A172 (cell line): ENCODE results near the gene P2RY8. TPM values are rescaled to one million over a fixed set of nuclear protein-coding genes. Genes with fewer than 3 reads are reported as not detected.
"Not testable (repeated sequence)": the region's sequence is repeated elsewhere in the genome, so short reads cannot be mapped to it uniquely, and the experiment has no call there.

ENCODE experiments used
- DNase-seq: peaks from one replicate; pipeline ENCODE4 v3.0.0-alpha.2; 2015; ENCODE audit warnings: low spot score
- total RNA-seq: library from RNA; depleted of rRNA; stranded (reverse); fragments of >200 nt; shearing (Covaris generic); gene quantifications from 2 replicates; pipeline ENCODE4 v1.2.3, GENCODE V29; 2014

P2RY8 gene
- total RNA-seq, 1 experiment from 2014 or later = not detected

GRCh38 chrX:1487401-1487800 lies 49.6 kb downstream of the P2RY8 start:
- DNase-seq = no peak

- DNase-seq = no peak
These were observed 50.1 kb downstream of the P2RY8 start for GRCh38 chrX:1486749-1487361.

GRCh38 chrX:1486177-1486576 lies 50.8 kb downstream of the P2RY8 start:
- no peak for DNase-seq

- DNase-seq = no peak
These were observed 52.0 kb downstream of the P2RY8 start for GRCh38 chrX:1485033-1485432.

- no peak for DNase-seq
These were observed 52.4 kb downstream of the P2RY8 start for GRCh38 chrX:1484638-1485019.

GRCh38 chrX:1483843-1484637 lies 52.9 kb downstream of the P2RY8 start:
- DNase-seq = no peak

GRCh38 chrX:1482530-1482928 lies 54.5 kb downstream of the P2RY8 start:
- not testable (repeated sequence) for DNase-seq

GRCh38 chrX:1481636-1482529 lies 55.1 kb downstream of the P2RY8 start:
- peak; percentile 83 for DNase-seq

GRCh38 chrX:1480082-1480785 lies 56.8 kb downstream of the P2RY8 start:
- no peak for DNase-seq

GRCh38 chrX:1477801-1478458 lies 59.1 kb downstream of the P2RY8 start:
- no peak for DNase-seq

- DNase-seq = no peak
These were observed 59.8 kb downstream of the P2RY8 start for GRCh38 chrX:1477229-1477628.

GRCh38 chrX:1476682-1477081 lies 60.3 kb downstream of the P2RY8 start:
- no peak for DNase-seq

- DNase-seq = no peak
These were observed 61.1 kb downstream of the P2RY8 start for GRCh38 chrX:1475881-1476280.

- DNase-seq = no peak
These were observed 61.5 kb downstream of the P2RY8 start for GRCh38 chrX:1475481-1475880.

- DNase-seq = not testable (repeated sequence)
These were observed 62.4 kb downstream of the P2RY8 start for GRCh38 chrX:1474593-1474992.

GRCh38 chrX:1472975-1473374 lies 64.0 kb downstream of the P2RY8 start:
- DNase-seq = no peak

GRCh38 chrX:1468250-1468772 lies 68.7 kb downstream of the P2RY8 start:
- DNase-seq = peak; percentile 95

- DNase-seq = no peak
These were observed 69.9 kb downstream of the P2RY8 start for GRCh38 chrX:1466971-1467561.

- no peak for DNase-seq
These were observed 70.7 kb downstream of the P2RY8 start for GRCh38 chrX:1466232-1466661.
